Thyroid gland (tissue), 4 donors: Measurements from ENCODE around the gene TSHZ2.

Experiments used
- POLR2A ChIP-seq, 2 donors: fragments of 450-650 bp; IDR thresholded peaks; one replicate each; pipeline ENCODE4 v1.6.1; 2017; ENCODE audit warnings: antibody characterized with exemption in 2 of 2, mild to moderate bottlenecking in 2 of 2, moderate library complexity in 1 of 2
- TF ChIP-seq, protein P1 (sequence below), 6 experiments: fragments of 200-600 bp in 3 of 6; fragments of 450-650 bp in 3 of 6; sonication (generic) in 3 of 6; IDR thresholded peaks; one replicate each; pipeline ENCODE4 v1.5.1; 2016 to 2019; ENCODE audit warnings: antibody characterized with exemption in 6 of 6, mild to moderate bottlenecking in 2 of 6, inconsistent platforms in 1 of 6, moderate library complexity in 1 of 6

DNA sequence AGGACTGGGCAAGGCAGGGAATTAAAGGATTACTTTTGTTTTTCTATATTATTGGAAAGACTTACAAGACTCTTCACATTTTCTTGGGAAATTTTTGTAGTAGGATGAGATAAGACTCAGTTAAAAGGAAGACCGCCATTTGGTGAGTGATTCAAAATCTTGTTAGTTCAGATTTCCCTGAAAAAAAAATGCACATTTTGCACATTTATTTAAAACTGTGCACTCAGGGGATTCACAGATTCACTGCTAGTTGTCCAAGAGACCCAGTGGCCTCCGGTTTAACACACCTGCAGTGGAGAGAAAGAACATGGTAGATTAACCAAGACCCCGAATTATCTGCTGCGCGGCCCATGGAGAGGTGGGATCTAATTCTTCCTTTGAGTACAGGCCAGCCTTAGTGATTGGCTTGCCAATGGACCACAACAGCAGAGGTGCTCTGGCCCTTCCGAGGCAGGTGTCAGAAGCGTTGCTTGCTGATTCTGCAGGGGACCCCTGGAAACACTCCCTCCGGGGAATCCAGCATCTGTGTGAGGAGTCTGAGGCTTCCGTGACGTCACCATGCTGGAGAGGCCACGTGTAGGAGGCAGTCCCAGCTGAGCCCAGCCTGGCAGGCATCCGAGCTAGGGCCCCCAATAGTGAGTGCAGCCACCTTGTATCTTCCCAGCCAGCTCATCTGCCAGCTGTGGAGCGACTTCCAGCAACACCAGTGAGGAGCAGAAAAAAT lies 552.6 kb downstream of the TSHZ2 start:
- TF ChIP-seq, protein P1, sequence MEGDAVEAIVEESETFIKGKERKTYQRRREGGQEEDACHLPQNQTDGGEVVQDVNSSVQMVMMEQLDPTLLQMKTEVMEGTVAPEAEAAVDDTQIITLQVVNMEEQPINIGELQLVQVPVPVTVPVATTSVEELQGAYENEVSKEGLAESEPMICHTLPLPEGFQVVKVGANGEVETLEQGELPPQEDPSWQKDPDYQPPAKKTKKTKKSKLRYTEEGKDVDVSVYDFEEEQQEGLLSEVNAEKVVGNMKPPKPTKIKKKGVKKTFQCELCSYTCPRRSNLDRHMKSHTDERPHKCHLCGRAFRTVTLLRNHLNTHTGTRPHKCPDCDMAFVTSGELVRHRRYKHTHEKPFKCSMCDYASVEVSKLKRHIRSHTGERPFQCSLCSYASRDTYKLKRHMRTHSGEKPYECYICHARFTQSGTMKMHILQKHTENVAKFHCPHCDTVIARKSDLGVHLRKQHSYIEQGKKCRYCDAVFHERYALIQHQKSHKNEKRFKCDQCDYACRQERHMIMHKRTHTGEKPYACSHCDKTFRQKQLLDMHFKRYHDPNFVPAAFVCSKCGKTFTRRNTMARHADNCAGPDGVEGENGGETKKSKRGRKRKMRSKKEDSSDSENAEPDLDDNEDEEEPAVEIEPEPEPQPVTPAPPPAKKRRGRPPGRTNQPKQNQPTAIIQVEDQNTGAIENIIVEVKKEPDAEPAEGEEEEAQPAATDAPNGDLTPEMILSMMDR (IDR thresholded peaks at IDR 0.05): no peak
- no peak for TF ChIP-seq POLR2A (IDR thresholded peaks at IDR 0.05)
